SU-DHL-6 (cell line): ENCODE measurements around the gene CPE.

Experiments
- H2AFZ ChIP-seq: fragments of 200-600 bp; sonication (generic); 2 replicates; pipeline ENCODE4 v1.6.1; 2014; ENCODE audit warnings: low read depth, mild to moderate bottlenecking, moderate library complexity, mixed read lengths, antibody characterized with exemption, low read length; ENCODE audit not compliant: severe bottlenecking
- H3F3A ChIP-seq: fragments of 200-600 bp; shearing (Covaris generic); 2 replicates; pipeline ENCODE4 v1.6.0; 2016; ENCODE audit warnings: antibody characterized with exemption, mild to moderate bottlenecking; ENCODE audit not compliant: insufficient read depth
- H3K27ac ChIP-seq: fragments of 200-600 bp; sonication (generic); 2 replicates; pipeline ENCODE4 v1.5.1; 2016; ENCODE audit warnings: low read depth, mild to moderate bottlenecking, low read length, moderate library complexity, mixed read lengths
- H3K27me3 ChIP-seq: fragments of 200-600 bp; sonication (generic), shearing (Covaris generic); 2 replicates; pipeline ENCODE4 v1.6.0; 2014; ENCODE audit warnings: mild to moderate bottlenecking, low read length
- H3K36me3 ChIP-seq: fragments of 200-600 bp; sonication (generic); 2 replicates; pipeline ENCODE4 v1.6.1; 2014; ENCODE audit warnings: mild to moderate bottlenecking, low read length, mixed read lengths
- H3K4me2 ChIP-seq: fragments of 300-600, 200-600 bp; shearing (Covaris generic), sonication (generic); 2 replicates; pipeline ENCODE4 v1.6.0; 2014; ENCODE audit warnings: low read length, low read depth, mild to moderate bottlenecking; ENCODE audit not compliant: poor library complexity, severe bottlenecking
- H3K4me3 ChIP-seq: fragments of 200-600 bp; sonication (generic); 2 replicates; pipeline ENCODE4 v1.5.1; 2014; ENCODE audit warnings: antibody characterized with exemption, low read length, mild to moderate bottlenecking, mixed read lengths; ENCODE audit not compliant: insufficient read depth, poor library complexity, severe bottlenecking
- H3K79me2 ChIP-seq: fragments of 200-600 bp; sonication (generic); 2 replicates; pipeline ENCODE4 v1.6.1; 2014; ENCODE audit warnings: mild to moderate bottlenecking, low read length, moderate library complexity; ENCODE audit not compliant: insufficient read depth
- H3K9ac ChIP-seq: fragments of 200-600 bp; sonication (generic); 2 replicates; pipeline ENCODE4 v1.7.0; 2014; ENCODE audit warnings: mild to moderate bottlenecking, low read length
- H3K9me2 ChIP-seq: fragments of 200-600 bp; sonication (generic); replicated peaks from 2 replicates; pipeline ENCODE4 v1.6.1; 2014; ENCODE audit warnings: low read length; ENCODE audit not compliant: insufficient read depth
- H3K9me3 ChIP-seq: fragments of 200-600 bp; sonication (generic); 2 replicates; pipeline ENCODE4 v1.6.1; 2014; ENCODE audit warnings: low read length, mixed read lengths; ENCODE audit not compliant: insufficient read depth
- H4K20me1 ChIP-seq: fragments of 200-600 bp; sonication (generic); 2 replicates; pipeline ENCODE4 v1.6.1; 2014; ENCODE audit warnings: low read depth, mild to moderate bottlenecking, antibody characterized with exemption, low read length, moderate library complexity, mixed read lengths
- CTCF ChIP-seq: fragments of 200-600 bp; sonication (generic); IDR thresholded peaks from one replicate; pipeline ENCODE4 v1.5.1; 2017; ENCODE audit warnings: antibody characterized with exemption, mild to moderate bottlenecking, low read length, moderate library complexity; ENCODE audit not compliant: insufficient read depth, poor library complexity, severe bottlenecking
- EZH2phosphoT487 ChIP-seq: fragments of 200-600 bp; sonication (generic), shearing (Covaris generic); conservative IDR thresholded peaks from 2 replicates; pipeline ENCODE4 v1.6.1; 2018; ENCODE audit warnings: mild to moderate bottlenecking, antibody characterized with exemption, low read length, moderate library complexity, mixed read lengths

The CPE gene

GRCh38 chr4:165517216-165517615 is 138.4 kb downstream of the CPE start:
- Histone ChIP-seq H3K79me2 (no peaks in the 10 kb centered on the region), H3K27ac (no peak overlapping the region)
- TF ChIP-seq EZH2phosphoT487 (no peak), CTCF (no peak)

GRCh38 chr4:165518024-165518616 is 139.3 kb downstream of the CPE start:
- Histone ChIP-seq H4K20me1 (no peaks in the 10 kb centered on the region), H3K27me3 (no peaks in the 10 kb centered on the region), H3K9me2 (no peaks in the 10 kb centered on the region), H3K79me2 (no peaks in the 10 kb centered on the region), H2AFZ (no peak overlapping the region), H3K4me3 (no peak overlapping the region), H3K27ac (no peak overlapping the region), H3K9me3 (no peaks in the 10 kb centered on the region), H3F3A (no peaks in the 10 kb centered on the region), H3K9ac (no peak overlapping the region), H3K4me2 (no peak overlapping the region), H3K36me3 (no peaks in the 10 kb centered on the region)
- TF ChIP-seq EZH2phosphoT487 (no peak), CTCF (no peak)

More at GRCh38 chr4:165517216-165517615, 138.4 kb downstream of the CPE start:
- Histone ChIP-seq H3K27me3 (no peaks in the 10 kb centered on the region), H4K20me1 (no peaks in the 10 kb centered on the region), H3F3A (no peaks in the 10 kb centered on the region), H3K36me3 (no peaks in the 10 kb centered on the region), H3K9me3 (no peaks in the 10 kb centered on the region), H3K4me3 (no peak overlapping the region), H3K4me2 (no peak overlapping the region), H3K9me2 (no peaks in the 10 kb centered on the region), H3K9ac (no peak overlapping the region), H2AFZ (no peak overlapping the region)

GRCh38 chr4:165518686-165519085 is 139.9 kb downstream of the CPE start:
- H3K27me3 ChIP-seq: no peaks in the 10 kb centered on the region
- no peaks in the 10 kb centered on the region for H3K9me2 ChIP-seq
- H3K4me3 ChIP-seq: no peak overlapping the region
- H3K27ac ChIP-seq: no peak overlapping the region
- H3K79me2 ChIP-seq: no peaks in the 10 kb centered on the region
- TF ChIP-seq EZH2phosphoT487 (no peak), CTCF (no peak)
- no peaks in the 10 kb centered on the region for H4K20me1 ChIP-seq
- H3K36me3 ChIP-seq: no peaks in the 10 kb centered on the region
- no peak overlapping the region for H3K9ac ChIP-seq
- H3F3A ChIP-seq: no peaks in the 10 kb centered on the region
- H3K9me3 ChIP-seq: no peaks in the 10 kb centered on the region
- H2AFZ ChIP-seq: no peak overlapping the region
- no peak overlapping the region for H3K4me2 ChIP-seq
